ENCODE data around the gene IQCB1.

DNA sequence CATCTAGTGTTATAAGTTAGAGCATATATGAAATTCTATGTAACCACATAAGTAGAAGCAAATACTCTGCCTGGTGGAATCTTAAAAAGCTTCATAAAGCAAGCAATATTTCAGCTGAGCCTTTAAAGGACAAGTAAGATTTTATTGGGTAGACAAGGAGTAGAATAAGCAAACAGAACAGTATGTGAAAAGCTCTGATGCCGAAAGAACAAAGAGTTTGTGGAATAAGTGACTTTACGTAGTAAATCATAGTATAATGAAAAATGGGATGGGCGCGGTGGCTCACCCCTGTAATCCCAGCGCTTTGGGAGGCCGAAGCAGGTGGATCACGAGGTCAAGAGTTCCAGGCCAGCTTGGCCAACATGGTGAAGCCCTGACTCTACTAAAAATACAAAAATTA, 10.0 kb upstream of the IQCB1 start:
- TF ChIP-seq, protein P1, sequence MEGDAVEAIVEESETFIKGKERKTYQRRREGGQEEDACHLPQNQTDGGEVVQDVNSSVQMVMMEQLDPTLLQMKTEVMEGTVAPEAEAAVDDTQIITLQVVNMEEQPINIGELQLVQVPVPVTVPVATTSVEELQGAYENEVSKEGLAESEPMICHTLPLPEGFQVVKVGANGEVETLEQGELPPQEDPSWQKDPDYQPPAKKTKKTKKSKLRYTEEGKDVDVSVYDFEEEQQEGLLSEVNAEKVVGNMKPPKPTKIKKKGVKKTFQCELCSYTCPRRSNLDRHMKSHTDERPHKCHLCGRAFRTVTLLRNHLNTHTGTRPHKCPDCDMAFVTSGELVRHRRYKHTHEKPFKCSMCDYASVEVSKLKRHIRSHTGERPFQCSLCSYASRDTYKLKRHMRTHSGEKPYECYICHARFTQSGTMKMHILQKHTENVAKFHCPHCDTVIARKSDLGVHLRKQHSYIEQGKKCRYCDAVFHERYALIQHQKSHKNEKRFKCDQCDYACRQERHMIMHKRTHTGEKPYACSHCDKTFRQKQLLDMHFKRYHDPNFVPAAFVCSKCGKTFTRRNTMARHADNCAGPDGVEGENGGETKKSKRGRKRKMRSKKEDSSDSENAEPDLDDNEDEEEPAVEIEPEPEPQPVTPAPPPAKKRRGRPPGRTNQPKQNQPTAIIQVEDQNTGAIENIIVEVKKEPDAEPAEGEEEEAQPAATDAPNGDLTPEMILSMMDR (conservative IDR thresholded peaks at IDR 0.05; ENCODE audit: low read depth, low read length): no peak
- no peak for TF ChIP-seq EZH2 (IDR thresholded peaks at IDR 0.05; ENCODE audit: borderline replicate concordance, low read depth, low read length, poor library complexity, severe bottlenecking)

All from A673 (cell line).